K562 (cell line): ENCODE data around the gene RTN4. TPM values are rescaled to one million over a fixed set of nuclear protein-coding genes. Genes with fewer than 3 reads are reported as not detected.

Experiments
- ADNP ChIP-seq: fragments of 200-800 bp; sonication (Bioruptor generic); IDR thresholded peaks from 2 replicates; pipeline ENCODE4 v1.6.1; 2016; ENCODE audit warnings: missing genetic modification characterization, missing compliant biosample characterization
- CBFA2T2 ChIP-seq: fragments of 450-650 bp; conservative IDR thresholded peaks from 2 replicates; pipeline ENCODE4 v1.6.1; 2017; ENCODE audit warnings: mild to moderate bottlenecking
- CCNT2 ChIP-seq: IDR thresholded peaks from 2 replicates; pipeline ENCODE4 v1.6.1; 2011; ENCODE audit warnings: borderline replicate concordance, low read depth, mild to moderate bottlenecking, moderate library complexity, mixed read lengths, low read length; ENCODE audit not compliant: insufficient read length; ENCODE audit errors: extremely low read depth
- GTF2E2 ChIP-seq: fragments of 200-800 bp; sonication (Bioruptor generic); IDR thresholded peaks from 2 replicates; pipeline ENCODE4 v1.6.1; 2016; ENCODE audit warnings: missing genetic modification characterization, missing compliant biosample characterization
- KDM2B ChIP-seq: fragments of 250-450 bp; sonication (Bioruptor Pico); IDR thresholded peaks from 2 replicates; pipeline ENCODE4 v1.8.0; 2021; ENCODE audit warnings: mild to moderate bottlenecking, moderate library complexity
- NFE2L1 ChIP-seq: fragments of 450-650 bp; IDR thresholded peaks from 2 replicates; pipeline ENCODE4 v1.6.1; 2016; ENCODE audit warnings: missing genetic modification characterization, low read depth, mild to moderate bottlenecking, missing compliant biosample characterization, moderate library complexity, borderline replicate concordance
- PHF8 ChIP-seq: fragments of 200-600 bp; sonication (generic); IDR thresholded peaks from 2 replicates; pipeline ENCODE4 v1.6.1; 2012; ENCODE audit warnings: mixed run types, mild to moderate bottlenecking, inconsistent platforms, low read length, moderate library complexity, borderline replicate concordance
- PRPF4 ChIP-seq: fragments of 200-400 bp; formaldehyde crosslinking; IDR thresholded peaks from one replicate; pipeline ENCODE4 v1.6.1; 2017; ENCODE audit warnings: low read length, low read depth, mild to moderate bottlenecking; ENCODE audit not compliant: insufficient read depth, poor library complexity, severe bottlenecking
- SIN3A ChIP-seq, 2 experiments: fragments of 150-350 bp in 1 of 2; IDR thresholded peaks; 2 replicates each; pipeline ENCODE4 v1.6.1; 2011 to 2016; ENCODE audit warnings: borderline replicate concordance in 2 of 2, low read depth in 2 of 2, low read length in 2 of 2, mild to moderate bottlenecking in 2 of 2, moderate library complexity in 2 of 2; ENCODE audit not compliant: control insufficient read depth in 1 of 2
- SUPT5H ChIP-seq: fragments of 450-650 bp; IDR thresholded peaks from 2 replicates; pipeline ENCODE4 v1.6.1; 2016
- ZFP1 ChIP-seq: fragments of 450-650 bp; formaldehyde crosslinking; IDR thresholded peaks from 2 replicates; pipeline ENCODE4 v1.4.0; 2020; ENCODE audit warnings: mild to moderate bottlenecking, mixed read lengths
- ZFX ChIP-seq: sonication (generic); formaldehyde crosslinking; IDR thresholded peaks from 2 replicates; pipeline ENCODE4 v1.8.0; 2022; ENCODE audit warnings: mild to moderate bottlenecking, missing genetic modification reagents, moderate library complexity
- ZNF24 ChIP-seq: fragments of 450-650 bp; IDR thresholded peaks from 2 replicates; pipeline ENCODE4 v1.6.1; 2016
- ZNF449 ChIP-seq: fragments of 250-450 bp; sonication (Bioruptor Pico); IDR thresholded peaks from 2 replicates; pipeline ENCODE4 v1.8.0; 2022; ENCODE audit warnings: moderate library complexity, mild to moderate bottlenecking, inconsistent platforms
- polyA plus RNA-seq, 8 experiments: library from polyadenylated mRNA; depleted of rRNA in 4 of 8; stranded (reverse) in 5 of 8; unstranded in 3 of 8; fragments of >200 nt; fragmentation: Nextera tagmentation in 2 of 8; fragmentation: Illumina TruSeq in 1 of 8; extraction: Ambion mirVana in 2 of 8; extraction: Trizol in 1 of 8; gene quantifications; 2 replicates each; pipeline versions ENCODE4 v1.2.1 to v1.2.3, GENCODE V29; 2011 to 2014; ENCODE audit warnings: inconsistent platforms in 1 of 8, missing spikeins in 1 of 8
- total RNA-seq, 7 experiments: library from RNA; depleted of rRNA in 6 of 7; stranded (reverse); fragments of >200 nt in 6 of 7; fragmentation: Illumina TruSeq in 2 of 7; extraction: Trizol in 2 of 7; gene quantifications; 2 replicates each; pipeline versions ENCODE4 v1.2.1 to v1.2.3, GENCODE V29; 2011 to 2021; ENCODE audit warnings: low replicate concordance in 1 of 7
- TF ChIP-seq, protein P1 (sequence below): fragments of 450-650 bp; IDR thresholded peaks from 2 replicates; pipeline ENCODE4 v1.6.1; 2016; ENCODE audit warnings: borderline replicate concordance
- TF ChIP-seq, protein P2 (sequence below): fragments of 450-650 bp; IDR thresholded peaks from 2 replicates; pipeline ENCODE4 v1.6.1; 2016
- TF ChIP-seq, protein P3 (sequence below): fragments of 450-650 bp; IDR thresholded peaks from 2 replicates; pipeline ENCODE4 v1.6.1; 2014; ENCODE audit warnings: low read depth, mild to moderate bottlenecking, moderate library complexity, borderline replicate concordance
- TF ChIP-seq, protein P4 (sequence below): fragments of 450-650 bp; IDR thresholded peaks from one replicate; pipeline ENCODE4 v1.6.1; 2018; ENCODE audit warnings: mild to moderate bottlenecking, moderate library complexity; ENCODE audit not compliant: partially characterized antibody

The RTN4 gene
- total and polyA plus RNA-seq, 9 of the 15 experiments (the other 6 are each of a cell fraction or from before 2014, with no cell fraction given), result 73.0 to 248 (median 116) TPM

GRCh38 chr2:55049043-55049820 is 1.0 kb downstream of the RTN4 start (continued):
- TF ChIP-seq, protein P1, sequence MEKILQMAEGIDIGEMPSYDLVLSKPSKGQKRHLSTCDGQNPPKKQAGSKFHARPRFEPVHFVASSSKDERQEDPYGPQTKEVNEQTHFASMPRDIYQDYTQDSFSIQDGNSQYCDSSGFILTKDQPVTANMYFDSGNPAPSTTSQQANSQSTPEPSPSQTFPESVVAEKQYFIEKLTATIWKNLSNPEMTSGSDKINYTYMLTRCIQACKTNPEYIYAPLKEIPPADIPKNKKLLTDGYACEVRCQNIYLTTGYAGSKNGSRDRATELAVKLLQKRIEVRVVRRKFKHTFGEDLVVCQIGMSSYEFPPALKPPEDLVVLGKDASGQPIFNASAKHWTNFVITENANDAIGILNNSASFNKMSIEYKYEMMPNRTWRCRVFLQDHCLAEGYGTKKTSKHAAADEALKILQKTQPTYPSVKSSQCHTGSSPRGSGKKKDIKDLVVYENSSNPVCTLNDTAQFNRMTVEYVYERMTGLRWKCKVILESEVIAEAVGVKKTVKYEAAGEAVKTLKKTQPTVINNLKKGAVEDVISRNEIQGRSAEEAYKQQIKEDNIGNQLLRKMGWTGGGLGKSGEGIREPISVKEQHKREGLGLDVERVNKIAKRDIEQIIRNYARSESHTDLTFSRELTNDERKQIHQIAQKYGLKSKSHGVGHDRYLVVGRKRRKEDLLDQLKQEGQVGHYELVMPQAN, result peak; percentile 66; the same call in 1 of the 2 replicates
- TF ChIP-seq SIN3A (IDR thresholded peaks at IDR 0.05; ENCODE audit: borderline replicate concordance in 2 of 2, control insufficient read depth in 1 of 2, low read depth in 2 of 2, low read length in 2 of 2), result peak; percentile 35 to 84; a peak in 1 of 4 replicates
- no peak for TF ChIP-seq ZNF449
- TF ChIP-seq ZNF24, result no peak
- TF ChIP-seq GTF2E2 (tag), result no peak
- TF ChIP-seq, protein P2, sequence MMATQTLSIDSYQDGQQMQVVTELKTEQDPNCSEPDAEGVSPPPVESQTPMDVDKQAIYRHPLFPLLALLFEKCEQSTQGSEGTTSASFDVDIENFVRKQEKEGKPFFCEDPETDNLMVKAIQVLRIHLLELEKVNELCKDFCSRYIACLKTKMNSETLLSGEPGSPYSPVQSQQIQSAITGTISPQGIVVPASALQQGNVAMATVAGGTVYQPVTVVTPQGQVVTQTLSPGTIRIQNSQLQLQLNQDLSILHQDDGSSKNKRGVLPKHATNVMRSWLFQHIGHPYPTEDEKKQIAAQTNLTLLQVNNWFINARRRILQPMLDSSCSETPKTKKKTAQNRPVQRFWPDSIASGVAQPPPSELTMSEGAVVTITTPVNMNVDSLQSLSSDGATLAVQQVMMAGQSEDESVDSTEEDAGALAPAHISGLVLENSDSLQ, result no peak
- TF ChIP-seq ZFP1 (CRISPR knock-in tag), result no peak
- TF ChIP-seq NFE2L1 (tag), result no peak
- TF ChIP-seq KDM2B (CRISPR knock-in tag), result no peak
- TF ChIP-seq PRPF4, result no peak
- TF ChIP-seq PHF8, result peak; percentile 38; the same call in 1 of the 2 replicates
- TF ChIP-seq SUPT5H, result 0 out of 2 replicates have a peak, but pooled peaks have one; percentile 52
- TF ChIP-seq, protein P3, sequence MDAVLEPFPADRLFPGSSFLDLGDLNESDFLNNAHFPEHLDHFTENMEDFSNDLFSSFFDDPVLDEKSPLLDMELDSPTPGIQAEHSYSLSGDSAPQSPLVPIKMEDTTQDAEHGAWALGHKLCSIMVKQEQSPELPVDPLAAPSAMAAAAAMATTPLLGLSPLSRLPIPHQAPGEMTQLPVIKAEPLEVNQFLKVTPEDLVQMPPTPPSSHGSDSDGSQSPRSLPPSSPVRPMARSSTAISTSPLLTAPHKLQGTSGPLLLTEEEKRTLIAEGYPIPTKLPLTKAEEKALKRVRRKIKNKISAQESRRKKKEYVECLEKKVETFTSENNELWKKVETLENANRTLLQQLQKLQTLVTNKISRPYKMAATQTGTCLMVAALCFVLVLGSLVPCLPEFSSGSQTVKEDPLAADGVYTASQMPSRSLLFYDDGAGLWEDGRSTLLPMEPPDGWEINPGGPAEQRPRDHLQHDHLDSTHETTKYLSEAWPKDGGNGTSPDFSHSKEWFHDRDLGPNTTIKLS, result peak; percentile 20; the same call in 1 of the 2 replicates
- TF ChIP-seq CBFA2T2, result no peak
- TF ChIP-seq, protein P4, sequence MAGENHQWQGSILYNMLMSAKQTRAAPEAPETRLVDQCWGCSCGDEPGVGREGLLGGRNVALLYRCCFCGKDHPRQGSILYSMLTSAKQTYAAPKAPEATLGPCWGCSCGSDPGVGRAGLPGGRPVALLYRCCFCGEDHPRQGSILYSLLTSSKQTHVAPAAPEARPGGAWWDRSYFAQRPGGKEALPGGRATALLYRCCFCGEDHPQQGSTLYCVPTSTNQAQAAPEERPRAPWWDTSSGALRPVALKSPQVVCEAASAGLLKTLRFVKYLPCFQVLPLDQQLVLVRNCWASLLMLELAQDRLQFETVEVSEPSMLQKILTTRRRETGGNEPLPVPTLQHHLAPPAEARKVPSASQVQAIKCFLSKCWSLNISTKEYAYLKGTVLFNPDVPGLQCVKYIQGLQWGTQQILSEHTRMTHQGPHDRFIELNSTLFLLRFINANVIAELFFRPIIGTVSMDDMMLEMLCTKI, result no peak
- TF ChIP-seq ADNP (tag), result no peak
- peak; percentile 69; the same call in 1 of the 2 replicates for TF ChIP-seq ZFX (CRISPR knock-in tag)
- TF ChIP-seq CCNT2, result no peak
